Panc1 (cell line): ENCODE results near the gene COQ5. TPM values are rescaled to one million over a fixed set of nuclear protein-coding genes. Genes with fewer than 3 reads are reported as not detected.

ENCODE experiments used
- ATAC-seq: fragments of 200-7000 bp; cut with Tn5 transposase; 2 replicates; pipeline ENCODE4 v1.9.1; 2020; ENCODE audit warnings: mild to moderate bottlenecking, moderate library complexity
- BruUV-seq: library from RNA; stranded (reverse); fragments of 400-500 nt; replicated peaks from 2 replicates; lab custom pipeline; 2021; lab: Mats Ljungman, UMichigan
- CTCF ChIA-PET: fragments of 300-600 bp; sonication (Branson Sonifier 250); formaldehyde crosslinking; loops from one replicate; lab custom pipeline; 2022; ENCODE audit warnings: antibody characterized with exemption; lab: Charles Lee
- POLR2A ChIA-PET: fragments of 300-600 bp; sonication (Branson Sonifier 250); formaldehyde crosslinking; loops from one replicate; lab custom pipeline; 2022; ENCODE audit warnings: antibody characterized with exemption; lab: Charles Lee
- DNase-seq: peaks from one replicate; pipeline ENCODE4 v3.0.0-alpha.2; 2010; ENCODE audit warnings: low read depth, low spot score
- H3K27ac ChIP-seq: 2 replicates; pipeline ENCODE4 v1.5.1; 2011; ENCODE audit warnings: mild to moderate bottlenecking, low read length, inconsistent platforms
- H3K27me3 ChIP-seq: fragments of 200-500 bp; sonication (Bioruptor generic); 2 replicates; pipeline ENCODE4 v1.6.0; 2014; ENCODE audit warnings: low read length, inconsistent platforms; ENCODE audit not compliant: control insufficient read depth, insufficient read depth
- H3K36me3 ChIP-seq: fragments of 200-500 bp; sonication (Bioruptor generic); 2 replicates; pipeline ENCODE4 v1.5.1; 2014; ENCODE audit warnings: inconsistent platforms, mild to moderate bottlenecking, low read length, moderate library complexity; ENCODE audit not compliant: control insufficient read depth, insufficient read depth
- H3K4me1 ChIP-seq: 2 replicates; pipeline ENCODE4 v1.5.1; 2011; ENCODE audit warnings: inconsistent platforms, mild to moderate bottlenecking, low read length, moderate library complexity; ENCODE audit not compliant: control insufficient read depth, insufficient read depth
- H3K4me3 ChIP-seq, 2 experiments: 2 replicates each; pipeline ENCODE4 v1.5.1; 2011 to 2012; ENCODE audit warnings: low read depth in 2 of 2, low read length in 2 of 2, mild to moderate bottlenecking in 2 of 2, inconsistent platforms in 1 of 2, moderate library complexity in 1 of 2
- H3K9me3 ChIP-seq: fragments of 200-500 bp; sonication (Bioruptor generic); 2 replicates; pipeline ENCODE4 v1.5.1; 2014; ENCODE audit warnings: low read depth, mild to moderate bottlenecking, inconsistent platforms, low read length, moderate library complexity; ENCODE audit not compliant: control insufficient read depth, insufficient read depth
- POLR2AphosphoS5 ChIP-seq: IDR thresholded peaks from 2 replicates; pipeline ENCODE4 v1.6.1; 2012; ENCODE audit warnings: mild to moderate bottlenecking, low read depth, low read length, moderate library complexity
- SIN3A ChIP-seq: IDR thresholded peaks from 2 replicates; pipeline ENCODE4 v1.6.1; 2012; ENCODE audit warnings: low read depth, mild to moderate bottlenecking, low read length, moderate library complexity, borderline replicate concordance; ENCODE audit not compliant: insufficient read depth
- TCF7L2 ChIP-seq: IDR thresholded peaks from 2 replicates; pipeline ENCODE4 v1.6.1; 2011; ENCODE audit warnings: mild to moderate bottlenecking, low read depth, low read length, inconsistent platforms
- in situ Hi-C: cut with HindIII; loops from 2 replicates; pipeline ENCODE4 v1.10.0; 2016; ENCODE audit warnings: low sequenced_read_pairs, low pct_unique_long_range_greater_than_20kb
- intact Hi-C: fragments of 100-400 bp; cut with micrococcal nuclease; formaldehyde crosslinking; loops from one replicate; pipeline ENCODE4 v1.10.0; 2022; ENCODE audit not compliant: unreplicated experiment
- total RNA-seq: library from RNA; stranded (reverse); gene quantifications from one replicate; pipeline ENCODE4 v1.2.1, GENCODE V29; 2021; ENCODE audit not compliant: unreplicated experiment
- TF ChIP-seq, protein P1 (sequence below): fragments of 450-650 bp; IDR thresholded peaks from 2 replicates; pipeline ENCODE4 v1.5.1; 2017; ENCODE audit warnings: mild to moderate bottlenecking
- TF ChIP-seq, protein P2 (sequence below), 2 experiments: IDR thresholded peaks; 2 replicates each; pipeline ENCODE4 v1.6.1; 2011 to 2012; ENCODE audit warnings: low read depth in 2 of 2, control low read depth in 1 of 2, low read length in 1 of 2, mild to moderate bottlenecking in 1 of 2, moderate library complexity in 1 of 2; ENCODE audit not compliant: insufficient read depth in 1 of 2

The COQ5 gene
- total RNA-seq, 1 experiment from 2014 or later = 42.9 TPM

DNA sequence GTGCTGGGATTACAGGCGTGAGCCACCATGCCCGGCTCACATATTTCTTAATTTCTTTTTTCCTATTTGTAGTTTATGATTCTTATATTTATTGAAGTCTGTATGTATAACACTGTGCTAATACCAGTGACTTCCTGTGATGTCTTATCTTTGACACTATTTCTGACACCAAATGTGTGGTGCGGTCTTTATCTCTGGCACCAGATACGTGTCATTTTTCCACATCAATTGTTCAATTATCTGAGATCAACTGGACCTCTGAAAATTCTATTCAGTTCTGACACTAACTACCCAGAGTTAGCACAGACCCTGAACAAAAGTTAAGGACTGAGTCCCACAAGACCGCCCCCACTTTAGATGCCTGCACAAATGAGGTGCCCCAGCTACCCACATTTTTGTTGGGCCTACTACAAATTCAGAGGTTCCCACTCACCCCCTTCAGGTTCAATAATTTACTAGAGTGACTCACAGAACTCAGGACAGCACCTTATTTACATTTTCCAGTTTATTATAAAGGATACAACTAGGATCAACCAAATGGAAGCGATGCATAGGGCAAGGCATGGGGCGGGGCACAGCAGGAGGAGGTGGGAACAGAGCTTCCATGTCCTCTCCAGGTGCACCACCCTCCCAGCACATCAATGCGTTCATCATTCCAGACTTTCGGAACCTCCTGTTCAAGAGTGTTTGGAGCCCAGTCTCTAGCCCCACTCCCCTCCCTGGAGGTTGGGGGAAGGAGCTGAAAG is 47.8 kb downstream of the COQ5 start:
- ChIA-PET CTCF (interaction anchor here (0.6 kb wide), 2 partner anchors 367 to 373 kb away, joined by 3 read pairs; no protein-coding TSS in a partner anchor), POLR2A (interaction anchor here (0.7 kb wide), 1 partner anchor 12 kb away, joined by 5 read pairs; the partner anchor contains the start of gene SRSF9)
- ATAC-seq = no peak
- TF ChIP-seq, protein P1, sequence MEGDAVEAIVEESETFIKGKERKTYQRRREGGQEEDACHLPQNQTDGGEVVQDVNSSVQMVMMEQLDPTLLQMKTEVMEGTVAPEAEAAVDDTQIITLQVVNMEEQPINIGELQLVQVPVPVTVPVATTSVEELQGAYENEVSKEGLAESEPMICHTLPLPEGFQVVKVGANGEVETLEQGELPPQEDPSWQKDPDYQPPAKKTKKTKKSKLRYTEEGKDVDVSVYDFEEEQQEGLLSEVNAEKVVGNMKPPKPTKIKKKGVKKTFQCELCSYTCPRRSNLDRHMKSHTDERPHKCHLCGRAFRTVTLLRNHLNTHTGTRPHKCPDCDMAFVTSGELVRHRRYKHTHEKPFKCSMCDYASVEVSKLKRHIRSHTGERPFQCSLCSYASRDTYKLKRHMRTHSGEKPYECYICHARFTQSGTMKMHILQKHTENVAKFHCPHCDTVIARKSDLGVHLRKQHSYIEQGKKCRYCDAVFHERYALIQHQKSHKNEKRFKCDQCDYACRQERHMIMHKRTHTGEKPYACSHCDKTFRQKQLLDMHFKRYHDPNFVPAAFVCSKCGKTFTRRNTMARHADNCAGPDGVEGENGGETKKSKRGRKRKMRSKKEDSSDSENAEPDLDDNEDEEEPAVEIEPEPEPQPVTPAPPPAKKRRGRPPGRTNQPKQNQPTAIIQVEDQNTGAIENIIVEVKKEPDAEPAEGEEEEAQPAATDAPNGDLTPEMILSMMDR = no peak
- no peak for TF ChIP-seq POLR2AphosphoS5
- TF ChIP-seq, protein P2, sequence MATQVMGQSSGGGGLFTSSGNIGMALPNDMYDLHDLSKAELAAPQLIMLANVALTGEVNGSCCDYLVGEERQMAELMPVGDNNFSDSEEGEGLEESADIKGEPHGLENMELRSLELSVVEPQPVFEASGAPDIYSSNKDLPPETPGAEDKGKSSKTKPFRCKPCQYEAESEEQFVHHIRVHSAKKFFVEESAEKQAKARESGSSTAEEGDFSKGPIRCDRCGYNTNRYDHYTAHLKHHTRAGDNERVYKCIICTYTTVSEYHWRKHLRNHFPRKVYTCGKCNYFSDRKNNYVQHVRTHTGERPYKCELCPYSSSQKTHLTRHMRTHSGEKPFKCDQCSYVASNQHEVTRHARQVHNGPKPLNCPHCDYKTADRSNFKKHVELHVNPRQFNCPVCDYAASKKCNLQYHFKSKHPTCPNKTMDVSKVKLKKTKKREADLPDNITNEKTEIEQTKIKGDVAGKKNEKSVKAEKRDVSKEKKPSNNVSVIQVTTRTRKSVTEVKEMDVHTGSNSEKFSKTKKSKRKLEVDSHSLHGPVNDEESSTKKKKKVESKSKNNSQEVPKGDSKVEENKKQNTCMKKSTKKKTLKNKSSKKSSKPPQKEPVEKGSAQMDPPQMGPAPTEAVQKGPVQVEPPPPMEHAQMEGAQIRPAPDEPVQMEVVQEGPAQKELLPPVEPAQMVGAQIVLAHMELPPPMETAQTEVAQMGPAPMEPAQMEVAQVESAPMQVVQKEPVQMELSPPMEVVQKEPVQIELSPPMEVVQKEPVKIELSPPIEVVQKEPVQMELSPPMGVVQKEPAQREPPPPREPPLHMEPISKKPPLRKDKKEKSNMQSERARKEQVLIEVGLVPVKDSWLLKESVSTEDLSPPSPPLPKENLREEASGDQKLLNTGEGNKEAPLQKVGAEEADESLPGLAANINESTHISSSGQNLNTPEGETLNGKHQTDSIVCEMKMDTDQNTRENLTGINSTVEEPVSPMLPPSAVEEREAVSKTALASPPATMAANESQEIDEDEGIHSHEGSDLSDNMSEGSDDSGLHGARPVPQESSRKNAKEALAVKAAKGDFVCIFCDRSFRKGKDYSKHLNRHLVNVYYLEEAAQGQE (IDR thresholded peaks at IDR 0.05; ENCODE audit: insufficient read depth in 1 of 2, low read depth in 2 of 2, low read length in 1 of 2) = no peak
- no peak for TF ChIP-seq SIN3A
- no peak for TF ChIP-seq TCF7L2
- in situ Hi-C loops = no loop called here
- Histone ChIP-seq H3K36me3 (no peaks in the 10 kb centered on the region), H3K4me1 (peaks cover 3% of the 10 kb centered on the region; the same call in 1 of the 2 replicates), H3K27me3 (no peaks in the 10 kb centered on the region), H3K4me3 (no peak overlapping the region), H3K9me3 (no peaks in the 10 kb centered on the region), H3K27ac (no peak overlapping the region)
- BruUV-seq = no TSS peak
- no peak for DNase-seq
- intact Hi-C loops = no loop called here

- no TSS peak for BruUV-seq
- H3K27me3 ChIP-seq = no peaks in the 10 kb centered on the region
- DNase-seq (no peak), ATAC-seq (peak; percentile 64; the same call in 1 of the 2 replicates)
- TF ChIP-seq TCF7L2 (no peak), POLR2AphosphoS5 (no peak), SIN3A (no peak)
- TF ChIP-seq, protein P2 (IDR thresholded peaks at IDR 0.05; ENCODE audit: insufficient read depth in 1 of 2, low read depth in 2 of 2, low read length in 1 of 2) = no peak
- TF ChIP-seq, protein P1 = no peak
- H3K4me1 ChIP-seq = peaks cover 3% of the 10 kb centered on the region; the same call in 1 of the 2 replicates
- POLR2A ChIA-PET = no interaction called here
- H3K27ac ChIP-seq = no peak overlapping the region
- no peaks in the 10 kb centered on the region for H3K9me3 ChIP-seq
- H3K4me3 ChIP-seq = no peak overlapping the region
- H3K36me3 ChIP-seq = no peaks in the 10 kb centered on the region
- in situ Hi-C loops = no loop called here
- CTCF ChIA-PET = no interaction called here
- intact Hi-C loops = no loop called here
Measured at GRCh38 chr12:120480211-120480610, 48.7 kb downstream of the COQ5 start.
